NB4 (cell line): Measurements from ENCODE around the gene CDC34.

Experiments
- CTCF ChIP-seq: IDR thresholded peaks from one replicate; pipeline ENCODE4 v1.5.1; 2012; ENCODE audit warnings: low read depth, low read length
- MAX ChIP-seq: IDR thresholded peaks from 2 replicates; pipeline ENCODE4 v1.6.1; 2011; ENCODE audit warnings: low read depth, low read length
- POLR2A ChIP-seq: IDR thresholded peaks from 2 replicates; pipeline ENCODE4 v1.6.1; 2011; ENCODE audit warnings: mild to moderate bottlenecking; ENCODE audit not compliant: insufficient read length; ENCODE audit errors: extremely low read depth

- TF ChIP-seq MAX, result no peak
- no peak for TF ChIP-seq CTCF
- TF ChIP-seq POLR2A, result no peak
Measured at GRCh38 chr19:575527-576506, 44.3 kb downstream of the CDC34 start.
